SH-SY5Y (cell line): ENCODE results near the gene OSR1.
A peak's percentile ranks its signal among the peaks of the same experiment; 100 is the strongest.

Experiments used
- GATA2 ChIP-seq: IDR thresholded peaks from 2 replicates; pipeline ENCODE4 v1.6.1; 2011; ENCODE audit warnings: mild to moderate bottlenecking, low read depth, low read length
- GATA3 ChIP-seq: IDR thresholded peaks from 2 replicates; pipeline ENCODE4 v1.6.1; 2011; ENCODE audit warnings: low read depth, mild to moderate bottlenecking, low read length, moderate library complexity

The OSR1 gene

GRCh38 chr2:19351899-19352697 is 6.3 kb downstream of the OSR1 start:
- TF ChIP-seq GATA3 (no peak), GATA2 (no peak)

GRCh38 chr2:19351499-19351898 is 6.9 kb downstream of the OSR1 start:
- no peak for TF ChIP-seq GATA3
- TF ChIP-seq GATA2 = no peak

DNA sequence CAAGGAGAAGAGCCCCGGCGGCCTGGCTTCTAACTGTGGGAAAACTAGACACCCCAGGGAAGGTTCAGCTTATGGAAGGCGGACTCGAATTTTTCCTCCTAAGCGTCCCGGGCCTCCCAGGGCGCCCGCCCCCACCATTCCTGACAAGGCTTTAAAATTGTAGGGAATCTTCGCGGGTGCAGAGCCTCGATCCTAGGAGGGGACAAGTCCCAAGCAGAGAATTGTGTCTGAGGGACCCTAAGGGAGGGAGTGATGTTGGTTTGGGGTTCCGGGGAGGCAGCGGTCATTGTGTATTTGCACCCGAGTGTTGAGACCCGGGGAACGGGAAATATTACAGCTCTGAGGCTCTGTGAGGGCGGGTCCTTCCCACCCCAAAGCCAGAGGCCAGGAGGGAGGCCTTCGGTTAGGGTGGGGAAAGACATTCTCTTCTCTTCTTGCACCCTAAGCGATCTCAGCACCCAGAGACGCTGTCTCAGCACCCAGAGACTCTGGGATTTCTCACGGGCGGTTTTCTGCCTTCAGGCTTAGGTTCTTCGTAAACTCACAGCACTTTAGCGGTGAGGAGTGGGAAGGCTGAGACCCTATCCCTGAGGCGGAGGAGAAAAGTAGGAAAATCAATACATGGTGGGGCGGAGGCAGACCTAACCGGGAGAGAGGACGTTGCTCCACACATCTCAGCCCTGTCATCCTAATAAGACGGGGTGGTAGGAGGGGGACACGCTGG is 7.6 kb downstream of the OSR1 start:
- TF ChIP-seq GATA2 (no peak), GATA3 (no peak)

DNA sequence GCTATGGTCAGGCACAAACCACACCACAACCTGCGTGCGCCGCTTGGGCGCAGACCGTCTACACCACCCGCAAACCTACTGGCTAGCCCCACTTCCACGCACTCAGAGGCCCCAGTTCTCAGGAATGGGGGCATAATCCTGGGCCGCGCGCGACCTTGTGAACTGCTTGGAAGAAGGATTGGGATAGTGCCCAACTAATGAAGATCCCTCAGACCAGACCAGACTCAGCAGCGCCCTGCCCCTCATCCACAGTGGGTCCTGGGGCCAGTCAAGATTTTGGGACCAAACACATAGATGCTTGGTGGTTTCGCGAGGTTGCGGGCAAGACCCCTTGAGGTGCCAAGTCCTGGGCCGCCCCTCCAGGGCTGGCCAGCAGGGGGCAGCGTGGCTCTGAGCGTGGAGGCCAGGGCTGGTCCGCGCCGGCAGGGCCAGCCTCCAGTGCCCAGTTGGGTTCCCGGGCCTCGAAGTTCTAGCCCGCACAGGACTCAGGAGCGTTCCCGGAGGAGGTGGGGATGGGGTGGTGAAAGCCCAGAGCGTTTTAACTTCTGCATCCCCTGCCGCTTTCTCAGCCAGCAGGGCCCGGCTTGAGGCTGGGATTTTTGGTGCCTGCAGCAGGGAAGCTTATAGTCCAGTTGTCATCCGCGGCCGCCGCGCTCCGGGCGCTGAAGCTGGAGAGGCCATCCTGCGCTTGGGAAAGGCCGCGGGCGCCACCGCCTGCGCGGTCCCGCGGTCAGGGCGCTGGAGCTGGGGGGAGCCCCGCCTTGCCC is 8.3 kb downstream of the OSR1 start:
- TF ChIP-seq GATA2 (no peak), GATA3 (no peak)

GRCh38 chr2:19348692-19349091 is 9.7 kb downstream of the OSR1 start:
- TF ChIP-seq GATA2 (no peak), GATA3 (no peak)

- TF ChIP-seq GATA2 (no peak), GATA3 (no peak)
Measured at GRCh38 chr2:19347619-19348562, 10.5 kb downstream of the OSR1 start.

- TF ChIP-seq GATA3 (no peak), GATA2 (no peak)
Measured at GRCh38 chr2:19346983-19347618, 11.3 kb downstream of the OSR1 start.

GRCh38 chr2:19337742-19338141 is 20.7 kb downstream of the OSR1 start:
- TF ChIP-seq GATA2 (no peak), GATA3 (no peak)

- TF ChIP-seq GATA3 = no peak
Measured at GRCh38 chr2:19337202-19337601, 21.2 kb downstream of the OSR1 start.

DNA sequence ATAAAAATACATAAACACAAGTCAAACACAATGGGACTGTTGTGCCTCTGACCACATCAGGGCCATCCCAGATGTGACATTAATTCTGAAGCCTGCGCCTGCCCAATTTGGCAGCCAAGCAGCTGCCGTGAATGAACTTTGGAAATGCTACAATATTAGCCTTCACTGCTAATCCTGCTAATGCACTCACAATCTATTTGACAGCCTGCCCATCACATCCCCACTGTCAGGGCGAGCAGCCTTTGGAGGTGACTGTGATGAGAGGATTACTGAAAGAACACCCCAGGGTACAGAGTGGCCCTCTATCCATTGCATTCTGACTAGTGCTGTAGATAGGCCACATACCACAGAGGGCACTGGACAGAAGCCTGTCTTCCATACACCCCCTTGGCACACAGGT is 21.6 kb downstream of the OSR1 start:
- TF ChIP-seq GATA3 (no peak), GATA2 (no peak)

GRCh38 chr2:19332503-19332902 is 25.9 kb downstream of the OSR1 start:
- TF ChIP-seq GATA3 = peak; percentile 87
- TF ChIP-seq GATA2 = peak; percentile 86

GRCh38 chr2:19331450-19331849 is 27.0 kb downstream of the OSR1 start:
- TF ChIP-seq GATA3 (no peak), GATA2 (no peak)

- TF ChIP-seq GATA3 (no peak), GATA2 (no peak)
Measured at GRCh38 chr2:19330436-19330835, 28.0 kb downstream of the OSR1 start.

- TF ChIP-seq GATA2 (no peak), GATA3 (no peak)
Measured at GRCh38 chr2:19329445-19329844, 29.0 kb downstream of the OSR1 start.
